HUES48 (cell line): ENCODE measurements around the gene C2CD4C.
"Not testable (repeated sequence)": the region's sequence is repeated elsewhere in the genome, so short reads cannot be mapped to it uniquely, and the experiment has no call there.

Experiments
- H3K27ac ChIP-seq: one replicate; pipeline ENCODE4 v1.7.0; 2013; ENCODE audit warnings: low read depth, low read length, inconsistent platforms
- H3K27me3 ChIP-seq: 2 replicates; pipeline ENCODE4 v1.6.1; 2013; ENCODE audit warnings: mild to moderate bottlenecking, low read length; ENCODE audit not compliant: control insufficient read depth, insufficient read depth
- H3K36me3 ChIP-seq: 2 replicates; pipeline ENCODE4 v1.6.1; 2013; ENCODE audit warnings: low read length; ENCODE audit not compliant: control insufficient read depth, insufficient read depth
- H3K4me1 ChIP-seq: 2 replicates; pipeline ENCODE4 v1.6.1; 2013; ENCODE audit warnings: mild to moderate bottlenecking, low read length; ENCODE audit not compliant: control insufficient read depth, insufficient read depth
- H3K4me3 ChIP-seq: 2 replicates; pipeline ENCODE4 v1.5.1; 2013; ENCODE audit warnings: mild to moderate bottlenecking, low read depth, low read length
- H3K9ac ChIP-seq: 2 replicates; pipeline ENCODE4 v1.6.1; 2013; ENCODE audit warnings: mild to moderate bottlenecking, low read depth, low read length, moderate library complexity
- H3K9me3 ChIP-seq: 2 replicates; pipeline ENCODE4 v1.6.1; 2013; ENCODE audit warnings: low read length; ENCODE audit not compliant: control insufficient read depth, insufficient read depth

C2CD4C gene

DNA sequence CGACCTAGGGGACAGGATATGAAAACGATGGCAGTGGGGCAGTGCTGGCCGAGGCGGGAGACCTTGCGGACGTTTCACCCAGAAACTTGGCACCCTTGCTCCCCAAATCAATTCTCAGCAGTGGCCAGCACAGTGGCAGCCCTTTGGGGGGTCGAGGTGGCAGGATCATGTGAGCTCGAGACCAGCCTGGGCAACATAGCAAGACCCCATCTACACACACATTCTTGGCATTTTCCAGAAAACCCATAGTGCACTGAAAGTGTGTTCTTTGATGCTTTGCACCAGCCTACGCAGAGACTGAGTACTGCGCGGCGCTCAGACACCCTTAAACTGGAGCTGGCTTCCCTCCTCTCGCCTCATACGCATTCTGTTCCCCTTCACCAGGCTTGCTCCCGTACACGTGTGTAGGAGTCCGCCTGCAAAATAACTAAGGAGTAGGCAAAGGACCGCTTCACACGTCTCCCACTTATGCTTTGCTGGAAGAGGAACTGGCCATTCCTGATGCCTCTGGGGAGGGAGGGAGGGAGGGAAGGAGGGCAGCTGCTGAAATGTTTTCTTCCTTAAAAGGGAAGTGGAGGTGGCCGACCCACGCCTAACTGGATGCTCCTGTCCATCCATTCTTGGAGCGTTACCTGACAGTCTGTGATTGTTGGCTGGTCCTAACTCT lies 40.9 kb downstream of the C2CD4C start:
- H3K4me1 ChIP-seq, result no peaks in the 10 kb centered on the region
- H3K27me3 ChIP-seq, result no peaks in the 10 kb centered on the region
- H3K9ac ChIP-seq, result no peak overlapping the region
- H3K27ac ChIP-seq, result no peak overlapping the region
- H3K9me3 ChIP-seq, result no peaks in the 10 kb centered on the region
- H3K36me3 ChIP-seq, result no peaks in the 10 kb centered on the region
- no peak overlapping the region for H3K4me3 ChIP-seq

- H3K36me3 ChIP-seq, result no peaks in the 10 kb centered on the region
- H3K27ac ChIP-seq, result no peak overlapping the region
- H3K4me3 ChIP-seq, result no peak overlapping the region
- no peaks in the 10 kb centered on the region for H3K27me3 ChIP-seq
- no peak overlapping the region for H3K9ac ChIP-seq
- no peaks in the 10 kb centered on the region for H3K4me1 ChIP-seq
- no peaks in the 10 kb centered on the region for H3K9me3 ChIP-seq
Observed at GRCh38 chr19:367561-367960, 41.4 kb downstream of the C2CD4C start.

DNA sequence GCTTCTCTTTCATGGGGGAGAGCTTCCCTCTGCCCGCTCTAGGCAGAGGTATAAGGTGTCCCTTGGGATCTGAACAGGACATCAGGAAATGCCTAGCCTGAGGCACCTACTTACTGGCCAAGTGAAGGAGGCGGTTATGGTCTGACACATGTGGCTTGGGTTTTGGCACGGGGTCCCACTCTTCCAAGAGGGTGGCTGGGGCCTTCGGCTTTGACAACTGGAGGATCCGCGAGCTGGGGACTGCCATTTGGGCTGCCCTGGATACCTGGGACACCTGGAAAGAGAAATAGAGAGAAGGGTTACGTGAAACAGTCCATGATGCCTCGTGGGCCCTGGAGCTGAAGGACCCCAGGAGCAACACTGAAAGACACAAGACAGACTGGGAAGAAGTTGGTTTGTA lies 42.0 kb downstream of the C2CD4C start:
- Histone ChIP-seq H3K4me3 (no peak overlapping the region), H3K9me3 (no peaks in the 10 kb centered on the region), H3K4me1 (no peaks in the 10 kb centered on the region), H3K36me3 (no peaks in the 10 kb centered on the region), H3K27me3 (no peaks in the 10 kb centered on the region), H3K27ac (no peak overlapping the region), H3K9ac (no peak overlapping the region)

DNA sequence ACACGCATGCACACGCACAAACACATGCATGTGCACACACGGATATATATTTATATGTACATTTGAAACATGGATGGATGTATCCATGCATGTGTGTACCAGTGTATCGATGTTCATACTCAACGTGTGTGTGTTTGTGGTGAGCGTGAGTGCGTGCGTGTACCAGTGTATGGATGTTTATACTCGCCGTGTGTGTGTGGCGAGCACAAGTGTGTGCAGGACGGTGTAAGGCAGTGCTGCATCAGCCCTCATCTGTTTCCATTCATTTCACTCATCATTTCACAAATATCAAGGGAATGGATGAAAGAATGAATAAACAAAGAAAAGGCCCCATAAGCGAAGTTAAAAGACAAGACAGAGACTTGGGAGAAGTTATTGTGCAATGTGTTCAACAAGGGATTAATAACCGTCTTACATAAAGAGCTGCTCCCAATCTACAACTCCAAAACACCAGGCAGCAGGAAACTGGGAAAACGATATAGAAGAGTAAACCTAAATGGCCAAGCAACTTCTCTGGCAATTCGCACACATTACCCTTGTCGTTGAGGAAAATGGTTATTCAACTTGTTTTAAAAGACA lies 42.7 kb downstream of the C2CD4C start:
- H3K36me3 ChIP-seq, result no peaks in the 10 kb centered on the region
- no peak overlapping the region for H3K4me3 ChIP-seq
- H3K4me1 ChIP-seq, result no peaks in the 10 kb centered on the region
- H3K9me3 ChIP-seq, result no peaks in the 10 kb centered on the region
- H3K27me3 ChIP-seq, result no peaks in the 10 kb centered on the region
- no peak overlapping the region for H3K27ac ChIP-seq
- H3K9ac ChIP-seq, result no peak overlapping the region

DNA sequence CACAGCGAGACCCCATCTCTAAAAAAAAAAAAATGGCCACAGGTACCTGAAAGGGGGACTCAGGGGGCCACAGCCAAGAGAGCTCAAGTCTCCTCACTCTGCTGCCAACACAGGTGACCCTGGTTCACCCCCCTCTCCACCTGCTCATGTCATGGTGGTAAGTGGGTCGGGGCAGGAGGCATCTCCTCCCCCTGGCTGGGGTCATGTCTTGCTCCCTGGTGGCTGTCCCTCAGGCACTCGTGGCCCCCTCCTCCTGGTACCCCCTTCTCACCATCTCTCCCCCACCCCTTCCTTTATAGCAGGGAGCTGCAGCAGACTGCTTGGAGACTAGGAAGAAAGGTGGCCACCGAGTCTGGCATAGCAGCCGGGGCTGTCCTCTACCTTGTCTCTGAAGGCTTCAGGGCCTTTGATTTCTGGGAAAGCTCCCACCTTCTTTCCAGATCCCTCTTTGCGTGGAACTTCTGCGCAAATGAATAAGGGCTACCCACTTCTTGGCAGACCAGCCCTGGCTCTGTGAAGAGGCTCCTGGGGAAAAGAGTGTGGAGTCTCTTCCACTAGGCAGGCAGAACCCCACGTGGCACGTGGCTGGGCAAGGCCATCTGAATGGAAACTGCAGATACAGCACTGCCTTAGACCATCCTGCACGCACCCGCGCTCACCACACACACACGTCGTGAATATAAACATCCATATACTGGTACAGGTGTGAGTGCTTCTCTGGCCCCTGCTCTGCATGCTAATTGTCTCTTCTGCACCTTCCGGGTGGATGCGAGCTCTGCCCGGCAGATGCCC lies 44.3 kb downstream of the C2CD4C start:
- Histone ChIP-seq H3K27ac (no peak overlapping the region), H3K27me3 (no peaks in the 10 kb centered on the region), H3K4me3 (no peak overlapping the region), H3K9me3 (no peaks in the 10 kb centered on the region), H3K9ac (no peak overlapping the region), H3K4me1 (no peaks in the 10 kb centered on the region), H3K36me3 (no peaks in the 10 kb centered on the region)

DNA sequence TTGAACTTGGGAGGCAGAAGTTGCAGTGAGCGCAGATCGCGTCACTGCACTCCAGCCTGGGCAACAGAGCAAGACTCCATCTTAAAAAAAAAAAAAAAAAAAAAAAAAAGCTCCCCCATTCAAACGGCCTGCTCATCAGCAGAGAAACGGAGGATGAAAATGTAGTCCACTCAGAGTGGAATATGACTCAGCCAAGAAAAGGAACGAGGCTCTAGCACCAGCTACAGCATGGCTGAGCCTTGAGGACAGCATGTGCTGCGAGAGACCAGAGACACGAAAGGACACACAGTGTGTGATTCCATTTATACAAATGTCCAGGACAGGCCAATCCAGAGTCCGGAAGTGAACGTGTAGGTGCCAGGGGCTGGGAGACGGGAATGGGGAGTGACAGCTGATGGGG lies 46.3 kb downstream of the C2CD4C start:
- H3K4me1 ChIP-seq, result no peaks in the 10 kb centered on the region

DNA sequence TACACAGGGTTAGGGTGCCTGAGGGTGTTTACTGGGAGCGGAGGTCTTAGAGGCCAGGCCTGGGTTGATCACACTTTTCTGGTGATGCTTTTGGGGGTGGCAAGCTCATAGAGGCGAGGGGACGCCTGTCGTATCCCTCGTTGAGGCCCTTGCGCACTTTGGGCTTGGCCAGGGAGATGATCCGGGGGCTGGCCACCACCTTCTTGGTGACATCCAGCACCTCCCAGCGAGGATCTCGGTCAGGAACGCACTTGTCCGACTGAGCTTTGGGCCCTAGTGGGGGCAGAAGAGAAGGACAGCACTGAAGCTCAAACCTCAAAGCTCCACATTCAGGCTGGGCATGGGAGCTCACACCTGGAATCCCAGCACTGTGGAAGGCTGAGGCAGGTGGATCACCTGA lies 46.8 kb downstream of the C2CD4C start:
- Histone ChIP-seq H3K36me3 (no peaks in the 10 kb centered on the region), H3K4me3 (no peak overlapping the region), H3K9ac (no peak overlapping the region), H3K27ac (no peak overlapping the region), H3K9me3 (no peaks in the 10 kb centered on the region), H3K4me1 (no peaks in the 10 kb centered on the region), H3K27me3 (no peaks in the 10 kb centered on the region)

More for the DNA sequence above, 46.3 kb downstream of the C2CD4C start:
- Histone ChIP-seq H3K36me3 (no peaks in the 10 kb centered on the region), H3K9me3 (no peaks in the 10 kb centered on the region), H3K9ac (no peak overlapping the region), H3K27ac (no peak overlapping the region), H3K4me3 (no peak overlapping the region), H3K27me3 (no peaks in the 10 kb centered on the region)

- Histone ChIP-seq H3K27me3 (no peaks in the 10 kb centered on the region), H3K4me3 (no peak overlapping the region), H3K36me3 (no peaks in the 10 kb centered on the region), H3K4me1 (no peaks in the 10 kb centered on the region), H3K9ac (no peak overlapping the region), H3K9me3 (no peaks in the 10 kb centered on the region), H3K27ac (no peak overlapping the region)
Observed at GRCh38 chr19:359653-359925, 49.4 kb downstream of the C2CD4C start.

GRCh38 chr19:355536-355935 lies 53.4 kb downstream of the C2CD4C start:
- H3K36me3 ChIP-seq, H3K9ac ChIP-seq, H3K4me1 ChIP-seq, H3K27ac ChIP-seq, H3K9me3 ChIP-seq, H3K4me3 ChIP-seq, H3K27me3 ChIP-seq: not testable (repeated sequence)
